Fibroblast of skin of right quadriceps (primary cell): ENCODE data around the gene RBM14.
"Not testable (repeated sequence)": the region's sequence is repeated elsewhere in the genome, so short reads cannot be mapped to it uniquely, and the experiment has no call there.

Source experiments
- DNase-seq: peaks from one replicate; pipeline ENCODE4 v3.0.0-alpha.2; 2013

Gene RBM14

DNA sequence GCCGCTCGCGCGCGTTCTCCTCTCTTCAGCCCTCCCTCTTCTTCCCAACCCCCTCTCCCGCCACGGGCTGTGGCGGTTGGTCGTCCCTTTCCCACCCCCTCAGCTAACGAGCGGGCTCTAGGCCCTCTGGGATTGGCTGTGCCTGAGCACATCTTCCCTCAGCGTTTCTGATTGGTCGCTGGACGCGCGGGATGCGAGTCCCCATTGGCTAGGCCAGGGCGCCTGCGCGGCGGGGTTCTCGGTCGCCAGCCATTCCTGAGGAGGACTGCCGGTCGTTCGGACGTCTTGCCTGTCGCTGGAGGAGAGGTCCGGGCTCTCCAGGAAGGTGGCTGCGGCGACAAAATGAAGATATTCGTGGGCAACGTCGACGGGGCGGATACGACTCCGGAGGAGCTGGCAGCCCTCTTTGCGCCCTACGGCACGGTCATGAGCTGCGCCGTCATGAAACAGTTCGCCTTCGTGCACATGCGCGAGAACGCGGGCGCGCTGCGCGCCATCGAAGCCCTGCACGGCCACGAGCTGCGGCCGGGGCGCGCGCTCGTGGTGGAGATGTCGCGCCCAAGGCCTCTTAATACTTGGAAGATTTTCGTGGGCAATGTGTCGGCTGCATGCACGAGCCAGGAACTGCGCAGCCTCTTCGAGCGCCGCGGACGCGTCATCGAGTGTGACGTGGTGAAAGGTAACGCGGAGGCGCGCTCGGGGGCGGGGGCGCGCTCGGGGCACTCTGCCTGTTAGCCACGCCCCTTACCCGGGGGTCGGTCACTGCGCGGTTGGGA lies at the start of gene RBM14:
TSS of gene RBM14 (plus strand) at position 252 of the 776 bp plus-strand sequence. CDS start at position 343, 91 bp downstream.
- peak; percentile 99 for DNase-seq

DNA sequence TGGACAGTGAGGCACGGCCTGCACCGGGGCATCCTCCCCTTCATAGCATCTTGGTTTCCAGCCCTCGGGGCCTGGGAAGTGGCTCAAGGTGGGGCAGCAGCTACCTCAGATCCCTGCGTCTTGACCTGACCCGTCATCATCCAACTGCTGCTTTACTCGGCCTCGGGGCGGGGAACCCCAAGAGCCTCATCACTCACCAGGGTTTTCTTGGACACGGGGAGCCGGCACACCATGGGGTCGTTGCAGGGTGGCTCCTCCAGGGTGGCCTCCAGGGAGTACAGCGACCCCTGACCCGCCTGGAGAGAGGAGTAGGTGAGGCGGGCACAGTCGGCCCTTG lies 48.7 kb upstream of the RBM14 start:
- DNase-seq: no peak

DNA sequence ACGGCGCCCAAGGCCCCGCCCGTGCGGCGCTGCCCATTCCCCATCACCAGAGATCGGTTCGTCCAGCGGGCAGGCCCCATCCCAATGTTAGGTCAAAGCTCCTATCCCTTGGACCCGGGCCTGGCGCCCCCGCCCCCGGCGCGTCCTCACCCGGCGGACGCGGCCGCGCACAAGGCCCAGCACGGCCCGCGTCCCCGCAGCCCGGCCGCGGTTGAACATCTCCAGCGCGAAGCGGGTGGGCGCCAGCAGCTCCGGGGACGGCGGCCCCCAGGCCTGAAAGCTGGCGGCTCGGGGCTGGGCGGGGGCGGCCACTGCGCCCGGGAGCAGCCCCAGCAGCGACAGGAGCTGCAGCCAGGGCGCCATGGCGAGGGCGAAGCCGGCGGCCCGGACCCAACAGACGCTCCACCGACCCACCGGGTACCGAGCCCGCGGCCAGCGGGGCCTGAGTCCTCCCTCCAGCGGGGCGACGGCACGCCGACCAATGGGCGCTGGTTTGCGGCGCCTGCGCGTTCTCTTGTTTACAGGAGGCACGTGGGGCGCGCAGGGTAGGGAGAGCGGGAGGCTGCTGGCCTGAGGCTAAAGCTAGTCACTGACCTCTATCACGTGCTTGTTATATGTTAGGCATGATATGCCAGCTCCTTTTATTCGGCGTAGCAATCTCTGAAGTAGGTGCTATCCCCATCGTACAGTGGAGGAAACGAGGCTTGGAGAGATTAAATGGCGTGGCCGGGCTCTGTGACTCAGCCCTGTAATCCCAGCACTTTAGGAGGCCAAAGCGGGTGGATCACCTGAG lies 48.1 kb upstream of the RBM14 start, which contains the start of gene CTSF:
TSS of gene CTSF (minus strand) at position 483 of the 793 bp plus-strand sequence. CDS start at position 363, 120 bp downstream.
- DNase-seq: peak; percentile 64

- no peak for DNase-seq
Measured at GRCh38 chr11:66569076-66569475, 47.4 kb upstream of the RBM14 start.

DNA sequence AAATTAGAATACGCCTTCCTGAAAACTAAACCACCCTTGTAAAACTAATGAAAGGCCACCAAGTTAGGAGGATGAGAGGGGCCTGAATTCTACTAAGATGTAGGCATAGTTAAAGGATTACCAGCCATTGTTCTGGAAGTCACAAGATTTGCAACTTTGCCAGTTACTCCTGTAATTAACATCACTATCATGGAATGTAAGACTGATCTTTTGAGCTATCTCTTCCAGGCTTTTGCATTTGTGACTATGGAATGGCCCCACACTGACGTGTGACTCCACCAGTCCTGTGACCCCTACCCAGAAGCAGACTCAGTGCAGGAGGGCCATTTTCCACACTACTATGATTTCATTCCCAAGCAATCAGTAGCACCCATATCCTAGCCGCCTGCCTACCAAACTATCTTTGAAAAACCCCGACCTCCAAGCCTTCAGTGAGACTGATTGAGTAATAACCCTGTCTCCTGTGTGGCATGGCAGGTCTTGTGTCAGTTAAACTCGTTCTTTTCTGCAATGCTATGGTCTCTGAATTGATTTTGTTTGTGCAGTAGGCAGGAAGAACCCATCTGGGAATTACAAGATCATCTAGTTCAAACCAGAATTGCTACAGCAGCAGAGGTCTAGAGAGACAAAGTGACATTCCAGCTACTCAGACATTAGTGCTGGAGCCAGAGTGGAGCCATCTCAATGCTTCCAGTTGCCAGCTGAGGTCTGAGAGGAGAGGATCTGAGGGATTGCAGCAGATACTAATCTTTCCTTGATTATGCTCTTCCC lies 46.2 kb upstream of the RBM14 start:
- DNase-seq: no peak

DNA sequence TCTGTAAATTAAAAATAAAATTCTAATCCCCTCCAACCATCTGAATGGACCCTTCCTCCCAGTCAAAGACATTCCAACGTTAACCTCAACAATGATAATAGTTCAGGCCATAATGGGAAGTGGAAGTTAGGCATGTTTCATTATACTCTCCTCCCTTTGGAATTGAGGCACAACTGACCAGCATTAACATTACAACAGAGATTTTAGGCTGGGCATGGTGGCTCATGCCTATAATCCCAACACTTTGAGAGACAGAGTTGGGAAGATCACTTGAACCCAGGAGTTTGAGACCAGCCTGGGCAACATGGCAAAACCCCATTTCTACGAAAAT lies 45.6 kb upstream of the RBM14 start:
- no peak for DNase-seq

GRCh38 chr11:66579017-66579606 lies 37.3 kb upstream of the RBM14 start:
- DNase-seq: peak; percentile 65

DNA sequence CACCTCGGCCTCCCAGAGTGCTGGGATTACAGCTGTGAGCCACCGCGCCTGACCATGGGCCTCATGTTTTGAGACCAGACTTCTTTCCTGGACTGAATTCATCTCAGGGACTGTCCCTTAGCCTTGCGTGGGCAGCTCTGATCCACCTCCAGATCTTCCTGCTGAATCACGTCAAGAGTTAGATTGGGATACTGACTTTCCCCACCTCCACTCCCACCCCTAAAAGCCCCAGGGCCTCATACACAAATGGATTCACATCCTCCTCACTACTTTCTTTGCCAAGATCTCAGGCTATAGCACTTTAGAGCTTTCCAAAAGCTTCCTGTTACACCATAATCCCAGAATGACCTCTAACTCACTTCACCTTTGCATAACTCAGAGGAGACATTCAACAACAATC lies 35.6 kb upstream of the RBM14 start:
- DNase-seq: no peak

DNA sequence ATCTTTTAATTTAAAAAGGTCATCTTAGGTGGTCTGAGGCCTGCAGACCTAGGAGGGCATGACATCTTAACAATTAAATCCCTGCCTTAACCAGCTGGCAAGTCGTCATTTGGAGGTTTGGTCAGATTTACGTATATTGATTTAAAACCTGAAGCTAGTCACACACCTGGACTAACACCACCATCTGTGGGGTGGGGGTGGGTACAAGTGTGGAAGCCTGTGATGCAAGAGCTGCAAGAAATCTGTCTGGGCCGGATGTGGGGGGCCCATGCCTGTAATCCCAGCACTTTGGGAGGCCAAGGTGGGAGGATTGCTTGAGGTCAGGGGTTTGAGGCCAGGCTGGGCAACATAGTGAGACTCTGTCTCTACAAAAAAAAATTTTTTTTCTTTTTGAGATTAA lies 35.2 kb upstream of the RBM14 start:
- no peak for DNase-seq

GRCh38 chr11:66582565-66583147 lies 33.8 kb upstream of the RBM14 start:
- DNase-seq: not testable (repeated sequence)

DNA sequence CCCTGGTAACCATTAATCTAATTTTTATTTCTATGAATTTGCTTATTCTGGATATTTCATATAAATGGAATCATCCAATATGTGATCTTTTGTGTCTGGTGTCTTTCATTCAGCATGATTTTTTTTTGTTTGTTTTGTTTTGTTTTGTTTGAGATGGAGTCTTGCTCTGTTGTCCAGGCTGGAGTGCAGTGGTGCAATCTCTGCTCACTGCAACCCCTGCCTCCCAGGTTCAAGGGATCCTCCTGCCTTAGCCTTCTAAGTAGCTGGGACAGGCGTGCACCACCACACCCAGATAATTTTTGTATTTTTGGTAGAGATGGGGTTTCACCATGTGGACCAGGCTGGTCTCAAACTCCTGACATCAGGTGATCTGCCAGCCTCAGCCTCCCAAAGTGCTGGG lies 31.0 kb upstream of the RBM14 start:
- not testable (repeated sequence) for DNase-seq

GRCh38 chr11:66586136-66586535 lies 30.3 kb upstream of the RBM14 start:
- DNase-seq: no peak

DNA sequence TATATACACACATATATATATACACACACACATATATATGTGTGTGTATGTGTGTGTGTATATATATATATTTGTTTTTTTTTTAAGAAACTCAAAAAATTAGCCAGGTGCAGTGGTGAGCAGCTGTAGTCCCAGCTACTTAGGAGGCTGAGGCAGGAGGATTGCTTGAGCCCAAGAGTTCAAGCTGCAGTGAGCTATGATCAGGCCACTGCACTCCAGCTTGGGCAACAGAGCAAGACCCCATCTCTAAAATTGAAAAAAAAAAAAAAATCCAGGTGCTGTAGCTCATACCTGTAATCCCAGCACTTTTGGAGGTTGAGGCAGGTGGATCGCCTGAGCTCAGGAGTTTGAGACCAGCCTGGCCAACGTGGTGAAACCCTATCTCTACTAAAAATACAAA lies 27.1 kb upstream of the RBM14 start:
- not testable (repeated sequence) for DNase-seq

- DNase-seq: no peak
Measured at GRCh38 chr11:66589996-66590675, 26.3 kb upstream of the RBM14 start.

GRCh38 chr11:66591175-66591574 lies 25.3 kb upstream of the RBM14 start:
- no peak for DNase-seq

DNA sequence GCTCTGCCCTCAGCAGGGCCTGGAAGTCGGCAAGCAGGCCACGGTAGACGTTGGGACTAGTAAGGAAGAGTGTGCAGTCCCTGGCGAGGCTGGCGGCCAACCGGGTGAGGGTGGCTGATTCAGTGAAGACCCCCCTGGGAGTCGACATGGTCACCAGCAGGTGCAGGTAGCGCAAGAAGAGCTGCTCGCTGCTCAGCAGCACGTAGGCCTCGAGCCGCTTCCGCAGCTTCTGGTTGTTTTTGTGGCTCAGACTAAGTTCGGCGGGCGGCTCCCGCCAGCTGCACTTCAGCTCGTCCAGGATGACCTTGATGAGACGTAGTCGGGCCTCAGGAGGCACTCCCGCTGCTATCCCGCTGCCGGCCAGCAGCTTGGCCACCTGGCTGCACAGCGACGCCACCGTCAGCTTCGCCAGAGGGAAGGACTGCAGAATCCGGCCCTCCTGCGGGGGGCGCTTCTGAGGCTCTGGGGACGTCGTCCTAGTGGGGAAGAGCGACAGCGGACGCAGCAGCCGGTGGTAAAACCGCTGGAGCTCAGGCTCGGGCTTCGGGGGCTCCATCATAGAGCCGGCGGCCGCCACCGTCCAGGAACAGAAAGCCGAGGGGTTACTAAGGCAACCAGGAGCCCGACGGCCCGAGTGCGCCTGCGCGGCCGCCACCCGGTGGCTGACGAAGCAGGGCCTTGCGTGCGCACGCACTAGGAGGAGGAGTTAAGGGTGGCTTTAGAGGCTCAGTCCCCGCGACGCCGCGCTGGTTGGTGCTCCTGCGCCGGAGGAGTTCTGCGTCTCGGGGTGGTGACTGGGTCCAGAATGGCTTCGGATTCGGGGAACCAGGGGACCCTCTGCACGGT lies 23.8 kb upstream of the RBM14 start, which contains the start of the genes CCDC87 and CCS:
TSS of gene CCDC87 (minus strand) at position 607 of the 846 bp plus-strand sequence. CDS start at position 559, 48 bp downstream.
TSS of gene CCS (plus strand) at position 729 of the 846 bp plus-strand sequence. CDS start at position 806, 77 bp downstream.
- peak; percentile 93 for DNase-seq

DNA sequence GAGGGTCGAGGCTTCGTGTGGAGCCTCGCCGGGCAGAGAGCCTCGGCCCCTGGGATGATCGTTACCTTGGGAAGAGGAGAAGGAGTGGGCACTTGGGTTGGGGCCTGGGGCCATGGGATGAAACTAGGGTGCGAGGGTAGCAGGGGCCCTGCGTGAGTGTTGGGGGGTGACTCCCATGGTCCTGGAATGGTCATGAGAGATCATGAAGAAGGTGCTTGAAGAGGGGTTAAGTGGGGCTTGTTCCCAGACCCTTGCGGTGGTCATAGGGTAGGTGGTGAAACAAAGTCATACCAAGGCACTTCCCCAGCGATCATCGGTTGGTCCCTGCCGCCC lies 23.2 kb upstream of the RBM14 start:
- DNase-seq: no peak

GRCh38 chr11:66593650-66594049 lies 22.8 kb upstream of the RBM14 start:
- no peak for DNase-seq

DNA sequence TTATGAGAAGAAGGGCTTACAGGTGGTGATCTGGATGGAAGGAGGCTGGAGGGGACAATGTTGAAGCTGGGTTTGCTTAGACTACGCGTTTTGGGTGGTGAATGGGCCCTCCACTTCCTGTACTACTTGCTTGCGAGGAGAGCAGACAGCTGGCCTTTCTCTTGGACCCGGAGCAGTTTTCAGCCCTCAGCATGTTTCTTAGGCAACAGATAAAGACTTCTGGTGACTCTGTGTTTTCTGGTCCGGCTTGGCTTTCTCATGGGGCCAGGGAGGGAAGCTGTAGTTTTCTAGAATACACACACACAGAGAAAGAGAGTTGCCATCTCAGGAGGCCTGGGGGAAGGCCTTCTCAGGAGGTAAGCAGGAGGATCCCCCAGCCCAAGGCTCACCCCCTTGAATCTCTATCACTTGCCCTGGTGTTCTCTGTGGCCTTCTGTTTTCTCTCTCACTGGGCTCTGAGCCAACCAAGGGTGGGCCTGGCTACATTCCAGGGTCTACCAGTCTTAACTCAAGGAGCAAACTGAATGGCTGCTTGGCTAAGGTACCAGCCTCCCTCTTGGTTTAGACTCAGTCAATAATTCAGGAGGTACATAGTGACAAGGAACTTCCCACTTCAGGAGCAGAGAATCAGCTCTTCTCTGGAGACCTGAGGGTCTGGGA lies 21.1 kb upstream of the RBM14 start:
- DNase-seq: no peak

DNA sequence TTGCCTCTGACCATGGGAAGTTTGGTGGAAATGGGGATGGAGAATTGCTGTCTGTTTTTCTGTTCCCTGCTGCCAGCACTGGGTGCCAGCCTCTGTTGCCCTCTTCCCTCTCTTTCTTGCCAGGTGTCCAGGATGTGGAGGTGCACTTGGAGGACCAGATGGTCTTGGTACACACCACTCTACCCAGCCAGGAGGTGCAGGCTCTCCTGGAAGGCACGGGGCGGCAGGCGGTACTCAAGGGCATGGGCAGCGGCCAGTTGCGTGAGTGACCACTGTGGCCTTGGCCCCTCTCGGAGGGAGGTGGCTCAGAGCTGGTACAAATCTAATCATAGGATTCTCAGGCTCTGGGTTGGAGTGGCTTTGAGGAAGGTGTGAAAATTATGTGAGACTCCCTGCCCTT lies 17.4 kb upstream of the RBM14 start:
- DNase-seq: no peak
